Measurements from ENCODE around the gene LUM. TPM values are rescaled to one million over a fixed set of nuclear protein-coding genes. Genes with fewer than 3 reads are reported as not detected.
"Not testable (repeated sequence)": the region's sequence is repeated elsewhere in the genome, so short reads cannot be mapped to it uniquely, and the experiment has no call there.

The LUM gene
- total RNA-seq, 1 donor from 2014 or later = 172 TPM

DNA sequence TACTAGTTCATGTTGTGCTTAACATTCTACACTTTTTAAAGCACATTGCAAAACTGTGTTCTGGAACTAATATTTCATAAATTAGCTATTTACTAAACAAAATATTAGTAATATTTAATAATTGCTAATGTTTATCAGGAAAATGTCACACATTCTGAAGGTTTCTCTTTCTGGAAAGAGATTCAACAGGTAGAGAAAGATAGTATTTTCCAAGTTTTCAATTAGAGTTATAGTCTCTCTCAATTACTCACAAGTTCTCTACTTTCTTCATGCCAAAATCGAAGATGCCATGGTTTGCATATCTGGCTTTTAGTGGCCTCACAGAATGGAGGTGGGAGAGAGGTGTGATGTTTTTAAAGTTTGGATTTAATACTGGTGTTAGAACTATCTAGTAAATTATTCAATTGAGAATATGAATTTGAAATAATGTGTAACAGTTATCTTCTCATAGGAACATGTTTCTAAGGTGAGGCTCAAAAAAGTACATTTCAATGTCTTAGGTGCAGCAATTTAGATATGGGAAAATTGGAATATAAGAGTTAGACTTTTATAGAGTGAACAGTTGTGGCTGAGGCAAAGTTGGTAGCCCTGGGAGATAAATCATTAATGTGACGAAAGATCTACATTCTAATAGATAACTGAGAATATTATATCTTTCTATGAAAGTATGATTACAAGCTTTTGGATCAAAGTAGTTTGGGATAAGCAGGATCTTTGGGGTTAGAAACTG, 1.5 kb downstream of the LUM start:
- no peak for DNase-seq (ENCODE audit: low spot score)

DNA sequence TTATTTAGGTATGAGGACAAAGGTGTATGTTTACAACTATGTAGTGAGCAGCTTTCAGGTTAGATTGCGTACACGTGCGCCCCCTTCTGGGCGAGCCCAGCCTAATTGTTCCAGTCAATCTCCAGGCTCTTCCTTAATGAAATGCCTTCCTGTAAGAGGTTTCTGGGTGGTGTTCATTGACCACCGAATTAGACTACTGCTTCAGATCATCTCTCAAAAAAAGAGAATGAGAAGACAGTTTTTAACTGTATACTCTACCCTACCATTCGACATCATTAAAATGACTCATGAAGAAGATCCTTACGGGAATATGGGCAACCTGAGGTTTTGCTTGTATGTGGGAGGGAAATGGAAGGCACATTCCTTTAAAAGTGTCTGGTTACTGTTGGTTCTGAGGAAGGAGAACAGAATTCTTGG, 2.1 kb downstream of the LUM start:
- DNase-seq (ENCODE audit: low spot score) = peak; percentile 70

DNA sequence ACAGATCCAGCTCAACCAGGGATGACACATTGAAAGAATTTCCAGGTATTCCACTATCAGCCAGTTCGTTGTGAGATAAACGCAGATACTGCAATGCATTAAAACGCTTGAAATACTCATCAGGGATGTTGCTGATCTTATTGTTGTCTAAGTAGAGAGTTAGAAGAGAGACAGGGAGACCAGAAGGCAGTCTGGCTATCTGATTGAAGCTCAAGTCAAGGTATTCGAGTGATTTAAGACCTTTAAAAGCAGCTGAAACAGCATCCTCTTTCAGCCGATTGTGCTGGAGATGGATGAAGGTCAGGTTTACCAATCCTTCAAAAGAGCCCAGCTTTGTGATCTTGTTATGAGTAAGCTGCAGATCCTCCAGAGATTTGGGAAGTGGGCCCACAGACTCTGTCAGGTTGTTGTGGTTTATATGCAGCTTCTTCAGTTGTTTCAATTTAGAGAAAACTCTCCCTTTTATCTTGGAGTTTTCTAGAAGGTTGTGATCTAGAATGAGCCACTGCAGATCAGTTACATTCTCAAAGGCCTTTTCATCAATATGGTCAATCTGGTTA, 3.0 kb downstream of the LUM start:
- no peak for DNase-seq (ENCODE audit: low spot score)

DNA sequence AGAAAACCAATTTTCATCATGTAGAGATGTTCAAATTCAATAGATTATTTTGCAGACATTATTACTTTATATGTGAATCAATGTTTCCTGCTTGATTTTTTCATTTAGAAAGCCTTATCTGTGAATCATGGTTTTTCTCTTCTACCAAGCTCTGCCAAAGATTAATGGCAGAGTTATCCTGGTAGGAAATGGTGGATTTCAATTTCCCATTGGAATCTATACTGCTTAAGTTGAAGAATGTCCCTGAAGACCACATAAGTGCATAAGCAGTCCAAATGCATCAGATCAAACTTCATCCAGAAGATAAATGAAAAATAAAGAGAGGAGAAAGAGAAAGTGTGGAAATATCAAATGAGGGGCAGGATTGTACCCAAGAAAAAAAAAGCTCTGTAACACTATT, 5.0 kb downstream of the LUM start:
- no peak for DNase-seq (ENCODE audit: low spot score)

DNA sequence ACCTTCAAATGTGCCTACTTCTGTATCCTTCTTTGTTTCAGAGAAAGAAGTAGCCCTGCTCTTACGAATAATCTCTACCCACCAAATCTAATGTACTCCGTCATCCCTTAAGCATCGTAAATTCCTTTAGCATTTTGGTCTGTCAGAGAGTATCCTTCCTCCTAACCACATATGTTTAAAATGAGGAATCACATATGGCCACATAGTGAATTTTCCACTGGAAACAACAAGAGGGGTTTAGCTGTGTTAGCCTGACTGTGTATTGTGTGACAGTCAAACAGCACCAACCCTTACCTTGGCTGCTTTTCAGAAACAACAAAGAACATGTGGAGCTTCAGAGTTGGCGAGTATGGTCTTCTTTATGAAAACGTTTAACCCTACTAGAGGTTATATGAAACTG, 5.5 kb downstream of the LUM start:
- no peak for DNase-seq (ENCODE audit: low spot score)

DNA sequence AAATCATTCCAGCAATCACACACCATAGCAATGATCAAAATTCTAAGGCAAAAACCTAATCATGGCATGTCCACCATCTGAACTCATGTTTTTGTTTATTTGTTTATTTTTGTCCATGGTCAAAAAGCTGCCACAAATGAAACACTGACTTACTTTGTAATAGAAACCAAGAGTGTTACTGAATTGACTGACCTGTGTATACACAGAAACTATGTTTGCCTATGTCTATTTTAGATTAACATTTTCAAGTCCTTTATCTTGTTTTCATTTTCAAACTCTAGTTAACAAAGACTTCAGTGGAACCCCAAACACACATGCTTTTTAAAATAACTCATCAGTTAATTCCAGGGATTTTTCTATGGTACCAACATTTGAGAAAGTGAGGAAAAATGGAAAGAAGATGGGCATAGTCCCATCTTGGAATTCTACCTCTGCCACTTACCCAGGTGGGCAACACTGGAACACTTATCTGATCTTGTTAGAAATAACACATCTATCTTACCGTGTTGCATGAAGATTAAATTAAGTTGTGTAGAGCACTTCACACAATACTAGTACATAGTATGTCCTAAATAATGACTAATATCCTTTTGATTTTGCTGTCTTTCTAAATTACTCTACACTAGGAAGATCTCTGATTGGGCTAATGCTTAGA, 6.4 kb downstream of the LUM start:
- DNase-seq (ENCODE audit: low spot score) = no peak

GRCh38 chr12:91103624-91104023, 7.7 kb downstream of the LUM start:
- DNase-seq (ENCODE audit: low spot score) = no peak

- no peak for DNase-seq (ENCODE audit: low spot score)
Observed at GRCh38 chr12:91103101-91103500, 8.2 kb downstream of the LUM start.

- no peak for DNase-seq (ENCODE audit: low spot score)
Observed at GRCh38 chr12:91100906-91101305, 10.4 kb downstream of the LUM start.

DNA sequence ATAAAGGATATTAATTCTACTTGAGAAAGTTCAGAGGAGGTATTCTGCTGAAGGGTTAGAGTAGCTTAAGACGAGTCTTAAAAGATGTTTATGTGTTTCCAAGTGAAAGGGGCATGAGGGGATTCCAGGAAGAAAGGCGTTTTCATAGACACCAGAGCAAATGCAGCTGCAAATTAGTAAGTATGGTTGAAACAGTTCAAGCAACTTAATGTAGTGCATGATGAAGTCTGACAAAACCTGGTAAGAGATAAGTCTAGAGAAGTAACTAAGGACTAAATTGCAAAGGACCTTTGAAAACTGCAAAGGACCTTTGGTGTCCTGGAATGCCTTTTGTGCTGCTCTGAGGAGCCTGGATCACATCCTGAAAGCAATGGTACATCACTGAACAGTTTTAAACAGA, 11.5 kb downstream of the LUM start:
- no peak for DNase-seq (ENCODE audit: low spot score)

DNA sequence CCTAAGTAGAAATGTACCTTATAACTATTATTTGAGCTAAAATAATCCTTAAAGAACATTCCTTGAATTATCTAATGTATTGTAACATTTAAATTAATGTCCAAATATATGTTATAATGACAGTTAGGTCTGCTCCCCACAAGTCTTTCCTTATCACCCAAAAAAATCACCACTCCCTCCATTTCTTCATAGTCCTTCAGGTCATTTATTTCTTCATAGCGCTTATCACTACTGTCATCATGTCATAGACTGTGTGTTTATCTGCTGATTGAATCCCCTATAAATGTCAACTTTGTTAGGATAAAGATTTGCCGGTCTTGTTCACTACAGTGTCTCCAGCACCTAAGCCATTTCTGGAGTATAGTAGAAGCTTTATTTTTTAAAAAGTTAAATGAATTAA, 12.0 kb downstream of the LUM start:
- no peak for DNase-seq (ENCODE audit: low spot score)

DNA sequence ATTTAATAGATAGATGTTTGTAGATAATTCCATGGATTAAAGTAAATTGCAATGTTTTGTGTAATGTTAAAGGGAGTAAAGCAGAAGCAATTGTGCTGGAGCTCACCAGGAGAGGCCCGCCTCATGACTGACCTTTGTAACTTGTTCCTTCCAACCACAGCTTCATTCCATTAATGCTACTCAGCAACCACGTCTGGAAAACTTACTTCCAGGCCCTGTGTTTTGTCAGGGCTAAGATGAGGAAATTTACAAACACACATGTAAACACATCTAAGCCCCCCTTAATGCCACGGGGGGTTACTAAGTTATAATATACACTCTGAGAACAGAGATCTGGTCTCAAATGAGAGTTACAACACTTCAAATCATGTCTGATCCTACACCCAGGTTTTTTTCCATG, 12.4 kb downstream of the LUM start:
- peak; percentile 42 for DNase-seq (ENCODE audit: low spot score)

DNA sequence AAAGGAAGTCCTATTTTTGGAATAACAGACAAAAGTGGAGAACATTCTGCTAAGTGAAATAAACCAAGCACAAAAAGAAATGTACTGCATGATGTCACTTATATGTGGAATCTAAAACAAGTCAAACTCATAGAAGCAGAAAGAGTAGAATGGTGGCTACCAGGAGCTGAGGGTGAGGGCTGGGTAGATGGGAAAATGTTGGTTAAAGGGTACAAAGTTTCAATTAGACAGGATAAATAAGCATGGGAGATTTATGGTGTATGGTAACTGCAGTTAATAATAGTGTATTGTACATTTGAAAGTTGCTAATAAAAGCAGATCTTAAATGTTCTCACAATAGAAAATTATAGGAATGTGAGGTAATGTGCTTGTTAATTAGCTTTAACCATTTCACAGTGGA, 12.8 kb downstream of the LUM start:
- no peak for DNase-seq (ENCODE audit: low spot score)

DNA sequence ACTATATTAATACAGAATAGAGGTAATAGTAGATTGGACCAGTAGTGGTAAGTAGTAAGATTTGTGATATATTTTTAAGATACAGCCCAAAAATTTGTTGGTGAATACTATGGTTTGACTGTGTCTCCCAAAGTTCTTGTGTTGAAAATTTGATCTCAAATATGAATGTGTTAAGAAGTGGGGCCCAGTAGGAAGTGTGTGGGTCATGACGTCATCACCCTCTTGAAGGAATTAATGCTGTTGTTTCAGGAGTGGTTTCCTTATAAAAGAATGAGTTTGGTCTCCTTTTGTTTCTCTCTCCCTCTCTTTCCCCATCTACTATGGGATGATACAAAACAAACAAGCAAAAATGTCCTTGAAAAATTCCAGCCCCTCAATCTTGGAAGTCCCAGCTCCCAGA, 16.3 kb downstream of the LUM start:
- no peak for DNase-seq (ENCODE audit: low spot score)

DNA sequence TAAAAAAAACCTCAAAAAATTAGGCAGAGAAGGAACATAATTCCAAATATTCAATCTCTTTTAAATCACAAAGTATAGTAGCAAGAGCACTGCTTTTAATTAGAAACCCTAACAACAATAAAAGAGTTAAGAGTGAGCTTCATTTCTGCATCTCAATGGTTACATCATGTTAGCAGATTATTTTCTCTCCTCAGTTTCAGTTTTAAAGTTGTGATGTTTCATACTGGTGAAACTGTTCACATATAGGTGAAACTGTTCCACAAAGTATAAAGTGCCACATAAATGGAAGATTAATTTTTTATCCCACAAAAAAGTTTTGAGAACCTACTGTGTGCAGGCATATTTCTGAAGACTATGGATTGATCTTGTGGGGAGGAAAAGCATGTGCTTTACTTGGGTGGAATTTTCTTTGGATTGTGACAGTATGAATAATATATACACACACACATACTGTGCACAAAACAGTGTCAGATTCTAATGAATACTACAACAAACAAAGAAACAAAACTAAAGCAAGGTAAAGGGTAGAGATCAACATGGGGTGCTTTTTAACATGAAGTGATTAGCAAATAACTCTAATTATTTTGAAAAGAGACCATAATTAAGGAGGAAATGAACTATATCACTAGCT, 17.1 kb downstream of the LUM start:
- no peak for DNase-seq (ENCODE audit: low spot score)

- no peak for DNase-seq (ENCODE audit: low spot score)
Observed at GRCh38 chr12:91093341-91093740, 18.0 kb downstream of the LUM start.

DNA sequence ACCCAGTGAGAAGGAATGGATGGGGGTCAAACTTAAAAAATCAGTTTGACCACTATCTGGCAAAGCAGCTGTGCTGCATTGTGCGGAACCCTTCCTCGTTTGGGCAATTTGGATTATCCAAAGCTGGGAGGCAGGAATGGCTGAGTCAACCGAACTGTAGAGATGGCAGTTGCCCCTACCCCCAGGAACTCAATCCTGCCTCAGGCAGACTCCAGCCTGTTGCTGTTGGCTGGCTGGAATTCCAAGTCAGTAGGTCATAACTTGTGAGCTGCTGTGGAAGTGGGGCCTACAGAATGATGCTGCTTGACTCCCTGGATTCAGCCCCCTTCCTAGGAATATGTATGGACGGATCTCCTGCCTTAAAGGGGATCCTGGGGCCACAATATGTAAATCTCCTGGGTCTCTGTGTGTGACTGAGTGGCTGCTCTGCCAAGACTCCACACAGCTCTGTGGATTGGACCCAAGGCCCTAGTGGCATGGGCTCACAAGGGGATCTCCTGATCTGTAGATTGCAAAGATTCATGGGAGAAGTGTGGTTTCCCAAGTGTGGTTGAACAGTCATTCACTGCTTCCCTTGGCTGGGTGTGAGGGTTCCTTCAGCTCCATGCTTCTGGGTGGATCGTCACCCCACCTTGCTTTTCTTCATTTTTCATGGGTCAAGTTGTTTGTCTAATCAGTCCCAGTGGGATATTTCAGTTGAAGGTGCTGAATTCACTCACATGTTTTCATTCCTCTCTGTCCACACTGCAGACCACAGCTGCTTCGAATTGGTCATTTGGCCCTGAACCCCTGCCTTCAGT, 19.2 kb downstream of the LUM start:
- DNase-seq (ENCODE audit: low spot score) = no peak

DNA sequence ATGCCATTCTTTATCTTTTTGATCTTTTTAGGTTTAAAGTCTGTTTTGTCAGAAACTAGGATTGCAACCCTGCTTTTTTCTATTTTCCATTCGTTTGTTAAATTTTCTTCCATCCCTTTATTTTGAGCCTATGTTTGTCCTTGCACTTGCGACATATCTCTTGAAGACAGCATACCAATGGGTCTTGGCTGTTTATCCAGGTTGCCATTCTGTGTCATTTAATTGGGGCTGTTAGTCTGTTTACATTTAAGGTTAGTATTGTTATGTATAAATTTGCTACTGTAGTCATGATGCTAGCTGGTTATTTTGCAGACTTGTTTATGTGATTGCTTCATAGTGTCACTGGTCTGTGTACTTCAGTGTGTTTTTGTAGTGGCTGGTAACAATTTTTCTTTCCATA, 21.3 kb downstream of the LUM start:
- DNase-seq (ENCODE audit: low spot score) = not testable (repeated sequence)

GRCh38 chr12:91080041-91080440, 31.3 kb downstream of the LUM start:
- no peak for DNase-seq (ENCODE audit: low spot score)

DNA sequence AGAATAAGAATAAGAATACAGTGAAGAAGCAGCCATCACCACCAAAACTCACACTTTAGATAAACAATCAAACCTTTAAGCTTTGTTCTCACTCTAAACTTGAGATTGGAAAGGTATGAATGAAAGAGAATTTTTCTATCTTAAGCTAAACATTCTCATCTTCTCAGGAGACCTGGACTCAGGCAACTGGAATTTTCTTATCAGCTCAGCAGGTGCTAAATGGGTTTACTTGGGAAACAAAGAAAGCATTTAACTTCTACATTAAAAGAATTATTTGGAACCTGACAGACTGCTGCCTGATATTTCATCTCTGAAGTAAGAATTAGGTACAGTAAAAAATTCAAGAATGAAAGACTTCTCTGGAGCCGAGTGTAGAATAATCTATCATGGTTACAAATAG, 32.8 kb downstream of the LUM start:
- DNase-seq (ENCODE audit: low spot score) = no peak

DNA sequence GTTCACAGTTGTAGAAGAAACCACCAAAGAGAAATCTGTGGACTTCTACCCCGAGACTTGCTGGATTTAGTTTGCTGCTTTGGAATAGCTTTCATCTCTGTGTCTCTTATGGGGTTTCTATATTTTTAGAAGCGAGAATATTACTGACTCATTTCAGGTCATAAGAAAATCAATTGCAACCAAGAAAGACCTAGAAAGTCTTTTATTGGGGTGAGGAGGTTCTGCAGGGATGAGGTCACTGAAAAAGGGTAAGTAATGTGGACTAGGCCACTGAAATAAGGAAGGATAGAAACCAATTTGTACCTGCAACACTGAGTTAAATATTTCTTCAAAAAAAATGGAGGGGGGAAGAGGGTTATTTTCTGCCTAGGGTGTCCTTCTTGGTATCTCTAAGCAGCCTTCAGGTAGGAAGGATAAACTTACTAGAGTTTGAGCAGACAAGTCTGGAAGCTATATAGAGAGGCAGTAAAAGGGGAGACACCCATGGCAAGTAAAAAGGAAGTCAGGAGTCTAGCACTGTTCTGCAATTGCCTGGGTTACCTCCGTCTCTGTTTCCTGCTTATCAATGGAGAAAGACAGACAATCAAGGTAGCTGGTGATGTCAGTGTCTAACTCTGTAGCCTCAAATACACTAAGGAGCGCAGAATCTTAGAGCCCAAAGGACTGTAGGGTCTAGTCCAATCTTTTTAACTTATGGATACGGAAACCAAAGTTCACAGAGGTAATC, 33.9 kb downstream of the LUM start:
- DNase-seq (ENCODE audit: low spot score) = no peak
